Stimulated activated CD4-positive, alpha-beta T cell treated with anti-CD3 and anti-CD28 coated beads, Interleukin-1b, Interleukin-23, amount 100 ng/mL, for 48 hours (primary cell): ENCODE measurements around the gene HHIPL1.

Source experiments
- DNase-seq: peaks from one replicate; pipeline ENCODE4 v3.0.0-alpha.2; 2020

Gene HHIPL1

DNA sequence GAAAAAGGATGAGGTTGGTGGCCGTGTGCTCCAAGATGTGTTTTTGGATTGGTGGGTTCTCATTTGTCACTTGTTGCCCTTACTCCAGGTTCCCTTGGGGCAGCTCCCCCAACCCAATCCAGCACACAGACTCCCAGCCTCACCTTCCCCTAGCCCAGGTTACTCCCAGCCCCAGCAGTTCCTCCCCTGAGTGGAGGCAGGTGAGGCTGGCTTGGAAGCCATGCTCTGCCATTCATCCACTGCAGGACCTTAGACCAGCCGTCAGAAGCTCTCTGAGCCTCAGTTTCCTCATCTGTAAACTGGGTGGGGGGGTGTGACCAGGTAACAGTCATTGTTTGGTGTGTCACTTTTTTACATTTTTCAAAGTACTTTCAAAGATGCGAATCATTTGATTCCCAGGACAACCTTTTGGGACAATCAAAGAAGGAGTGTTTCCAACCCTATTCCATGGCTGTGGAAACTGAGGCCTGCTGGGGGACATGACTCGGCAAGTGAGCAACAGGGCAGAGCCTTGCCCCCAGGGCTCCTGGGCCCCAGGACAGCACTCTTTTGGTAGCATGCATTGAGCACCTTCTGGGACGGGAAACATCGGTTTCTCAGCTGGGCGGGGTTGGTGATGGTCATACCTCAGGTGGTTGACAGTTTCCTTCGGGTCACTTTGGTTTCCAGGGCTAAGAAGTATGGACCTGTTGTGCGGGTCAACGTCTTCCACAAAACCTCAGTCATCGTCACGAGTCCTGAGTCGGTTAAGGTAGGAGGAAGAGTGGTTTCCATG, 46.4 kb downstream of the HHIPL1 start:
- no peak for DNase-seq

DNA sequence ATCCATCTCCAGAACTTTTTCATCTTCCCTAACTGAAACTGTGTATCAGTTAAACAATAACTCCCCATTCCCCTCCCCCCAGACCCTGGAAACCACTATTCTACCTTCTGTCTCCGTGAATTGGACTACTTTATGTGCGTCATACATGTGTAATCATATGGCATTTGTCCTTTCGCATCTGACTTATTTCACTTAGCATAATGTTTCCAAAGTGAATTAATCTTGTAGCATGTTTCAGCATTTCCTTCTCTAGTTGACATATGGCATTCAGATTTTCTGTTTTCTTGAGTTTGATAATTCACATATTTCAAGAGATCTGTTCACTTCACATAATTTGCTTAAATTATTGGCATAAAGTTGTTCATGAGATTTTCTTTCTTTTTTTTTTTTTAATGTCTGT, 49.0 kb downstream of the HHIPL1 start:
- no peak for DNase-seq

DNA sequence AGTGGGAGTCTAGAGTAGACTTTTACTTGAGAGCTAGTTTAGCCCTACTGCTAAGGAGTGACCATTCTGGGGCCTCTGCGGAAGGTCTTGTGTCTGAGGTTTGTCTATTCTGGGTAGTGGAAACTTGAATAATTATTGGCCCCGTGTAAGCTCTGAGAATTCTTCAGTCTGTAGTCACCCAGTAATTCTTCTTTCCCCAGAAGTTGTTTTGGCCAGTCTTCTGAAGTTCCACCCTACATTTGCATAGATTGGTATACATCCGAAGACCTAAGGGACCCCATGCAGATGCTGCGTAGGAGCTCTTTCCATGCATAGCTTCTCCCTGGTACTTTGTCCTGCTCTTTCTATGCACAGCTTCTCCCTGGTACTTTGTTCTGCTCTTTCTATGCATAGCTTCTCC, 52.0 kb downstream of the HHIPL1 start:
- DNase-seq = no peak

DNA sequence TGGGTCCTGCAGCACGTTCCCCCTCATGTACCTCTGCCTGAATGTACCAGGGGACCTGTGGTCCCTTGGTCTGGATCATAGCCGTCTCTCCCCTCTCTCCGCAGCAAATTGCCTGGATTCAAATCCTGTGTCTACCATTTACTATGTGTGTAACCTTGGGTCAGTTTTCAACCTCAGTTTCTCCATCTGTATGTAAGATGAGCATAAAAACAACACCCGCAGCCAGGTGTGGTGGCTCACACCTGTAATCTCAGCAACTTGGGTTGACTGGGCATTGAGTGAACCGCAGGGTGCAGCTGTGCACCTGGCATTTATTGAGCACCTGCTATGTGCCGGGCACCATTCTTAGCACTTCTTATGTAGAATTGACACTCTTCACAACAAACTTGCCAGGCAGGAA, 53.3 kb downstream of the HHIPL1 start:
- DNase-seq = no peak

DNA sequence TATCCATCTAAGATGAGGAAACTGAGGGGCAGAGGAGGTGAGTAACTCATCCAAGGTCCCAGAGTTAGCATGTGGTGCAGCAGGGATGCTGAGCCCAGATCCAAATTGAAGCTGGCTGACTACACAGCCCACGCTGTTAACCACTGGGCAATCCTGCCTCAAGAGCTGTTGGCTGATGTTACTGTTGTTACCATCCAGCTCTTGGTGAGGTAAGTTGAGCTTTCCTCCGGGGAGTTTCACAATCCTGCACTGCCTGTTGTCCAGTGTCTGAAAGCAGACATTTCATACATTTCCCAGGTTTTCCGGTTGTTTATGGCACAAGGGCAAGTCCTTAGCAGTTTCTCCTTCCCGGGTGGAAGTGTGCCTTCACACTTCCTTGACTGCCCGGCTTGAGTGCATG, 53.7 kb downstream of the HHIPL1 start:
- DNase-seq = no peak

DNA sequence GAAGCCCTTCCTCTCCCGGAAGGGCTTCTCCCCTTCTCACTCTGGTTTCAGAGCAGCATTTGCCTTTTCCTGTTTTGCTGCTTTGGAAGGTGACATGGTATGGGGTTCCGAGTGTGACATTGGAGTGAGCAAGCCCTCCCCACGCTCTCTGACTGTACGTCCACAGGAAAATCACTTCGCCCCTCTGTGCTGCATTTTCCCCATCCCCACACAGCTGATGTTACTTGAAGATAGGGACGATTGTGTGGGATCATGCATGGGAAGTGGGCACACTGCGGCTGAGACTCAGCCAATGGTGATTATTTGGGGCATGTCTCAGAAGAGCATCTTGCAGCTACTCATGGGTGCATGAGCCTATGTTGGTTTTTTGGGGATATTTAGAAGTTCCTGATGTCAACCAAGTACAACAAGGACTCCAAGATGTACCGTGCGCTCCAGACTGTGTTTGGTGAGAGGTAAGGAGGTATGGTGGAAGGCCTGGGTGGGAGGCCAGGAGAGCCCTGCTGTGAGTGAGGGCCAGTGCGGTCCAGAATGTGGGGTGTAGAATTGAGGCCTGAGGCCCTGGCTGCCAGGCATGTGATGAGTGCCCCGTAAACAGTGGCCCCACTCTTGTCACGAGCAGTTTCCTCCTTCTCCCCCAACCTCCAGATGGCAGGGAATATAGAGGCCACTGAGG, 54.3 kb downstream of the HHIPL1 start:
- DNase-seq = no peak

DNA sequence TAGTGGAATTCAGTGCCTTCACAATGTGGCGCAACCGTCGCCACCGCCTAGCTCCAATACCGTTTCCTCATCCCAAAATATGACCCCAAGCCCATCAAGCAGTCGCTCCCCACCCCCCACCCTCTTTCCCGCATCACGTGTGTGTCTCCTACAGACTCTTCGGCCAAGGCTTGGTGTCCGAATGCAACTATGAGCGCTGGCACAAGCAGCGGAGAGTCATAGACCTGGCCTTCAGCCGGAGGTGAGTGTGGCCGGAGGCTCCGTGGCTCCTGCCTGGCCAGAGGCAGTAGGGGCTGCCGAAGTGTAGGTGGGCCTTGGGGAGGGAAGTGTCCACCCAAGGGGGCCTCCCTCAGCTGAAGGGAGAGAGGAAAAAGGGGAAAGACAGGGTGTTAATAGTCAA, 54.9 kb downstream of the HHIPL1 start:
- no peak for DNase-seq

DNA sequence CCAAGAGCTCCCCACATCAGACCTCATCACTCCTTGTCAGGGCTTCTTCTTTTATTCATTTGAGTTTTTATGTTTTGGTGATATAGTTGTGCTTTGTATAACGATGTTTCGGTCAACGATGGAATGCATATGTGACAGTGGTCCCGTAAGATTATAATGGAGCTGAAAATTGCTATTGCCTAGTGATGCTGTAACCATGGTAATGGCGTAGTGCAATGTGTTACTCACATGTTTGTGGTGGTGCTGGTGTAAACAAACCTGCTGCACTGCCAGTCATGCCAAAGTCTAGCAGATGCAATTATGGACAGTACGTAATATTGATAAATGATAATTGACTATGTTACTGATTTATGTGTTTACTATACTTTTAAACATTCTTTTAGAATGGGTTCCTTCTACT, 55.5 kb downstream of the HHIPL1 start:
- no peak for DNase-seq

DNA sequence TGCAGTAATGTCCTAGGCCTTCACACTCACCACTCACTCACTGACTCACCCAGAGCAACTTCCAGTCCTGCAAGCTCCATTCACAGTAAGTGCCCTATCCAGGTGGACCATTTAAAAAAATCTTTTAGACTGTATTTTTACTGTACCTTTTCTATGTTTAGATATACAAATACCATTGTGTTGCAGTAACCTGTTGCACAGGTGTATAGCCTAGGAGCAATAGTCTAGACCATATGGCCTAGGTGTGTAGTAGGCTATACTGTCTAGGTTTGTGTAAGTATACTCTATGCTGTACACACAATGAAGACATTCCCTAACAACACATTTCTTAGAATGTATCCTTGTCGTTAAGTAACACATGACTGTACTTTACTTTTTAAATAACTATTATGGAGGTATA, 56.3 kb downstream of the HHIPL1 start:
- DNase-seq = no peak

DNA sequence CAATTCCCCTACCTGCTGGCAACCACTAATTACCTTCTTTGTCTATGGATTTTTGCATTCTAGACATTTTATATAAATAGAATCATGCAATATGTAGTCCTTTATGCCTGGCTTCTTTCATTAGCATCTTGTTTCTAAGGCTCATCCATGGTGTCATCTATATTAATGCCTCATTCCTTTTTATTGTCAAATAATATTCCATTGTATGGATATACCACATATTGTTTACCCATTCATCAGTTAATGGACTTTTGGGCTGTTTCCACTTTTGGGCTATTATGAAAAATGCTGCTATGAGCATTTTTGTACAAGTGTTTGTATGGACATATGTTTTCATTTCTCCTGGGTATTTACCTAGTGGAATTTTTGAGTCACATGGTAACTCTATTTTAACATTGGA, 57.2 kb downstream of the HHIPL1 start:
- no peak for DNase-seq

DNA sequence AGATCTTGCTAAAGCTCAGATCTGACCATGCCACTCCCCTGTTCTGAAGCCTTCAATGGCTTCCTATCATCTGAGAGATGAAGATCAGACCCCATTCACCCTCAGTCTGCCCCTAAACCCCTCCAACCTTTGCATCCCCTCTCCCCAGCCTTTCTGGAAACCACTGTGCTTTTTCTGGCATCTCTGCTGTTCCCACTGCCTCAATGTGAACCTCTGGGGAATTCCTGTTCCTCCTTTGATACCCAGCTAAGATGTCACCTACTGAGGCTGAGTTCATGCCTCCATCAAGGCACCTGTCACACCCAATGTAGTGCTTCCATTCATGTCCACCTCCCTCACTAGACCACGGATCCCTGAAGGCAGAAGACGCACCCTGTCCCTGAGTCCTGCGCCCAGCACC, 58.5 kb downstream of the HHIPL1 start:
- DNase-seq = no peak

DNA sequence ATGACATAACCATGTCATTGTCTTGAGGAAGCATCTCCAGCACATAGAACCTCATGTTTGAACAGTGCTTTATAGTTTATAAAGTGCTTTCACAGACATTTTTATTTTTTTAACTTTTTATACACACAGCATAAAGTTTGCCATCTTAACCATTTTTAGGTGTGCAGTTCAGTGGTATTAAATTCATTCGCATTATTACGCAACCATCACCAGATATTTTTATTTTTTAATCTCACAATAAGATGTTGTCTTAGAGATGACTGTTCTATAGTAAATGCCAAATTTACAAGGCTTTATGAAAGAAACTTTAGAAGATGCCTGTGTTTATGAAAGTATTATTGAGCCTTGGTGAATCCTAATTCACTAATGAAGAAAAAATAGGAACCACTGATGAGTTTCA, 59.1 kb downstream of the HHIPL1 start:
- DNase-seq = no peak

DNA sequence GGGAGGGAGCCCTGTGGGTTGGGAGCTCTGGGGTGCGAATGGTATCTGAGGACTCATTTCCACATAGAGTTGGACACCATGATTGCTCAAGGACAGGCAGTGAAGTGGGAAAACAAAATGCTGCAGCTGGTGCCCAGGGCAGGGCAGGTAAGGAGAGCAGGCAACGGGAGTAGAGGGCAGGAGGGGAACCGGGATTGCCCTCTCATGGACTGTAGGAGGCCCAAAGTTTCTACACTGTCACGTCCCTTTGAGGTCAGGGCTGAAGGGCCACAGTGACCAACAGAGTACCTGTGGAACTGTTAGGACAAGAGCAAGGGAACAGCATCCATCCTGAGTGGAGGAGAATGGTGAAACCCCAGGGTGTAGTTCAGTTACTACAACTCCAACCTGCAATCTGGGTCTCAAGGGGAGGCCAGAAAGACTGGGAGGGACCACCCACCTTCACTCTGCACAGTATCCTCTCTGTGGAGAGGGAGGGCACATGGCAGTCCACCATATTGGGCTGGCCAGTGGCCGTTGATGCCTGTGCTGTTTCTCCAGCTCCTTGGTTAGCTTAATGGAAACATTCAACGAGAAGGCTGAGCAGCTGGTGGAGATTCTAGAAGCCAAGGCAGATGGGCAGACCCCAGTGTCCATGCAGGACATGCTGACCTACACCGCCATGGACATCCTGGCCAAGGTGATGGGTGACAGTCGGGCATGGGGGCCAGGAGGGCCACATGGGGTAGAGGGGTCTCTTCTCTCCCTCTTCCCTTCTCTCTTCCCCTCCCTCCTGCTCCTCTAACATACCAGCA, 61.4 kb downstream of the HHIPL1 start:
- DNase-seq = no peak

DNA sequence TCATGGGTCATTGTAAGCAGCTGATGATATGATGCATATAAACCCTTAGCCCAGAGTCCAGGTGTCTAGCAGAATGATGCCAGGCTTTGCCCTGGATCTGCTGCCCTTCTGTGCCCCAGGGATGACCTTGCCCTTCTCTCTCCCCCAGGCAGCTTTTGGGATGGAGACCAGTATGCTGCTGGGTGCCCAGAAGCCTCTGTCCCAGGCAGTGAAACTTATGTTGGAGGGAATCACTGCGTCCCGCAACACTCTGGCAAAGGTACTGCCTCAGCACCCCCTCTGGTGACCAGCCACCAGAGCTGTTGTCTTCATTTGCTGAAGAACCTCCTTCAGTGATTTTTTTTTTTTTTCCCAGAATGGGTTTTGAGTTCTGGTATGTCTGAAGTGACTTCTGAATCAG, 62.5 kb downstream of the HHIPL1 start:
- no peak for DNase-seq

DNA sequence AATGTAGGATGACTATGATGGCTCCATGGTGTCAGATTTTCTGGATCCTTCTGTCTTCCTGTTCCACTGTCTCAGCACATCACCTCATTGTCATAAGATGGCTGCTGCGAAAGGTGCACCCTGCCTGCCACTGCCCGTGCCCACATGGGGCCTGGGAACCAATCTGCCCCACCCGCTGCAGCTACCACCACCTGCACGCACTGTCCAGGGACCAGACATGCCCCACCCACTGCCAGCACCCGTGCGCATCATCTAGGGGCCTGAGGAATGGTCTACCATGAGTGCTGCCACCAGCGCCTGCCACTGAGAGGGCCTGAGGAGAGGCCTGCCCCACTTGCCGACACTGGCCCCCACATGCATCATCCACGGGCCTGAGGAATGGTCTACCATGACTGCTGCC, 63.0 kb downstream of the HHIPL1 start:
- DNase-seq = no peak

DNA sequence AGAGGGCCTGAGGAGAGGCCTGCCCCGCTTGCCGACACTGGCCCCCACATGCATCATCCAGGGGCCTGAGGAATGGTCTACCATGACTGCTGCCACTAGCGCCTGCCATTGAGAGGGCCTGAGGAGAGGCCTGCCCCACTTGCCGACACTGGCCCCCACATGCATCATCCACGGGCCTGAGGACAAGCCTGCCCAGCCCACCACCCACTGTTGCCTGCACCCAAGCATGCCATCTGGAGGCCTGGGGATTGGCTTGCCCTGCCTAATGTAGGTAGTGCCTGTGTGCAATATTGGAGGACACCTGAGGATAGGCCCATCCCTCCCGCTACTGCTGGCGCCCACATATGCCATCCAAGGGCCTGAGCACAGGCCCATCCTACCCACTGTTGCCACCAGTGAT, 63.5 kb downstream of the HHIPL1 start:
- DNase-seq = no peak

DNA sequence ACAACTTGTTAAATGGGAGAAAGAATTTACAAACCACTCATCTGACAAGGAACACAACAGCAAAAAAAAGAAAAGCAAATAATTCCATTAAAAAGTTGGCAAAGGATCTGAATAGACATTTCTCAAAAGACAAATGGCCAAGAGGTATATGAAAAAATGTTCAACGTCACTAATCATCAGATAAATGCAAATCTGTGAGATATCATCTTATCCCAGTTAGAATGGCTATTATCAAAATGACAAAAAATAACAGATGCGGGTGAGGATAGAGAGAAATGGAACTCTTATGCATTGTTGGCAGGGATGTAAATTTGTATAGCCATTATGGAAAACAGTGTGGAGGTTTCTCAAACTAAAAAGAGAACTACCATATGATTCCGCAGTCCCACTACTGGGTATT, 69.0 kb downstream of the HHIPL1 start:
- DNase-seq = no peak

DNA sequence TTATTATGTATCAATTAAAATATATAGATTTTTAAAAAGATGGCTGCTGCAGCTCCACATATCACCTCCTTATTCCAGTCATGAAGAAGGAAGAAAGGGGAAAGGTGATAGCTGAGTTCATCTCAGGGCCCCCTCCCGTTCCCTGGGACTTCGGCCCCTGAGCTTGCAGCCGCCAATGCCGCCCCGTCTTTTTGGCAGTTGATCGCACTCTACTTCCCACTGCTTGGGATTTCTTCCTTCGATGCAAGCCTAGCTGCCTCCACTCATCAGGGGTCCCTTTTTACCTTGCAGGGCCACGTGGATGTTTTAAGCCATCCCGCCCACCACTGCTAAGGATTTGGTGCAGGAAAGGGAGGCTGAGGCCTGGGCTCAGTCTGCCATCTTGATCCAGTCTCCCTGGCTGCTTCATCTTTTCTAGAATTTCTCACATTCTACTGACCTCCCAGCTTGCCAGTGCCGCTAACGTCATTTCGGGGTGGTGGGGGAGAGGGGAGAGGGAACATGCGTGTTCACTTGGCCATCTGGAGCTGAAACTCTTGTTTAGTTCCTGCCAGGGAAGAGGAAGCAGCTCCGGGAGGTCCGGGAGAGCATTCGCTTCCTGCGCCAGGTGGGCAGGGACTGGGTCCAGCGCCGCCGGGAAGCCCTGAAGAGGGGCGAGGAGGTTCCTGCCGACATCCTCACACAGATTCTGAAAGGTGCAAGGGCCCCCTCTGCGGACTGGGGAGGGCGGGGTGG, 70.5 kb downstream of the HHIPL1 start:
- DNase-seq = no peak

DNA sequence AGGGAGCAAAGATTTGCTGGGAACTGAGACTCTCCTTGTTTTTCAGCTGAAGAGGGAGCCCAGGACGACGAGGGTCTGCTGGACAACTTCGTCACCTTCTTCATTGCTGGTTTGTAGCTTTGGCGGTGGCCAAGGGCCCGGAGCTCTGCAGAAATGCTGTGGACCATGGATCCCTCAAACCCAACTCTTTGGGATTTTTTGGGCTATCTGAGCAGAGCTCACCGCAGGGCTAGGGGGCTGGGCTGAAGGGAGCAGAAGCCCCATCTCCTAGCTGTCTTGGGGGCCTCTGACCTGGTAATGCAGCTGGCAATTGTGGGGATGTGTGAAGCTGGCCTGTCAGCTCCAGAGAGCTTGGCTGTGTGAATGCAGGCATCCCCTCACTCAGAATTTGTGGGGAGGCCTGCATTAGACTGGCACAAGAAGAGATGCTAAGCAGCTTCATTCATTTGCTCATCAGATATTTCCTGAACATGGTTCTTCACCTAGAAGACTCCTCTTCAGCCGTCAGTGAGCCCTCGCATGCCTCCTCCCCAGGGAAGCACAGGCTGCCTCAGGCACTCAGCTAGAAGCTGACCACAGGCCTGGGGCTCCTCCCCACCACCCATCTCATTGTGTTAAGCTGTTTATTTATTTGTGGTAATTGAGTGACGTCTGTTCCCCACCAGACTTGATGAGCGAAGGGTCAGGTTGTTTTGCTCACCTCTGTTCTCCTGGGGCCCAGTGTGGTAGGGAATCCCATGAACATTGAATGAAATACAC, 71.3 kb downstream of the HHIPL1 start:
- DNase-seq = no peak

DNA sequence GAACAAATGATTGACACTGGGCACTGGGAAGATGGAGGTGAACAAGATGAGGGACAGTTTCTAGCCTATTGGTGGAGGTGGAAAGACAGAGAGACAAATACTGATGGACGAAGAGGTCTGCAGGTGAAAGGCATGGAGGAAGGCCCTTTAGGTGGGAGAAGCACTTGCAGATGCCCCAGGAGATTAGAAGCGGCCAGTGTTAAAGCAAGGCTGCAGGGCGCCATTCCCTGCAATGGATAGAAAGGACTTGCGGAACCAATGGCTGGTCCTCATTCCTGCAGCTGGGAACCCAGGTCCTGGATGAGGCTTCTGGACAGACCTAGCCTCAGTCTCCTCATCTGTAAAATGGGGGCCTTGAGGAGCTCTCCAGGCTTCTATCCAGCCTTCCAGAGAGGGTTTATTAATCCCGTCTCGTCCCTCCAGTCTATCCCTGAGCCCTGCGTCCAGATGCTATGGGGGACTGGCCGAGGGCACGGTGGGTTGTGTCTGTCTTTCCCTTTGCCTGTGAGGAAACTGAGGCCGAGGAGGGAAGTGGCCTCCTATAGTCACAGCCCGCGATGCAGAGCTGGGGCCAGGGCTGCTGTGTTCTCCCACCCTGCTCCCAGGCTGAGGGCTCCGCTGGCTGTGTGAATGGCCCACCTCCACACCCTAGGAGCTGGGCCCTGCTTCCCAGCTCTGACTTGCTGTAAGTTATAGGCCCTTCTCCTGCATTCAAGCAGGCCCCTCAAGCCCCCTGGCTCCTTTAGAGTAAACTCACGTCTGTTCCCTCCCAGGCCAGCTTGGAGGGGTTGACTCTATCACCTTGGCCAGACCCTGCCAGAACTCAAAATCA, 72.1 kb downstream of the HHIPL1 start:
- DNase-seq = no peak

DNA sequence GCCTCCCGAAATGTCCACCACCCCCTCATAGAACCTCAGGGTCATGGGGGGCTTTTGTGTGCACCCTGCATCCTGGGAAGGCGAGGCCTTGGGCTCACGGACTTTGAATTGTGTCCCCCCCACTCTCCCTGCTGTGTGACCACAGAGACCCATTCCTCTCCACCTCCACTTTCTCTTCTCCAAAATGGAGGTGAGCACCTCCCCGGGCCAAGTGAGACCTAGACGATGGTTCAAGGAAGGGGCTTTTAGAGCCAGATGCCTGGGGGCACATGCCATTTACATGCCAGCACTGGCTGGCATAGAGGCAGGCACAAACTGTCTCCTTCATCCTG, 72.7 kb downstream of the HHIPL1 start:
- no peak for DNase-seq
